ENCODE data around the gene ATF7.

Gene ATF7

GRCh38 chr12:53624458-53624857, 1.7 kb downstream of the ATF7 start:
- H3K27me3 ChIP-seq (ENCODE audit: insufficient read depth, poor library complexity, severe bottlenecking), result no peaks in the 10 kb centered on the region
- peak in 1 of 2 experiments; percentile 41 for DNase-seq (ENCODE audit: low read depth in 1 of 2, low spot score in 1 of 2)
- peak overlapping the region; percentile 84 for H3K4me3 ChIP-seq (replicated peaks; ENCODE audit: insufficient read depth, low read length)
- TF ChIP-seq SPI1 (IDR thresholded peaks at IDR 0.05; ENCODE audit: borderline replicate concordance, low read depth) (no peak), POLR2AphosphoS5 (IDR thresholded peaks at IDR 0.05; ENCODE audit: low read depth) (no peak), GABPA (IDR thresholded peaks at IDR 0.05; ENCODE audit: low read depth) (no peak), CTCF (IDR thresholded peaks at IDR 0.05; ENCODE audit: insufficient read depth, low read length) (no peak), REST (IDR thresholded peaks at IDR 0.05; ENCODE audit: insufficient replicate concordance, low read depth) (no peak)
- H3K27ac ChIP-seq (replicated peaks), result peak overlapping the region; percentile 98

GRCh38 chr12:53623548-53624385, 2.4 kb downstream of the ATF7 start:
- no peak for DNase-seq (ENCODE audit: low read depth in 1 of 2, low spot score in 1 of 2)
- H3K27ac ChIP-seq (replicated peaks), result peak overlapping the region; percentile 98
- peak overlapping the region; percentile 84 for H3K4me3 ChIP-seq (replicated peaks; ENCODE audit: insufficient read depth, low read length)
- no peak for TF ChIP-seq REST (IDR thresholded peaks at IDR 0.05; ENCODE audit: insufficient replicate concordance, low read depth)
- TF ChIP-seq GABPA (IDR thresholded peaks at IDR 0.05; ENCODE audit: low read depth), result no peak
- no peaks in the 10 kb centered on the region for H3K27me3 ChIP-seq (ENCODE audit: insufficient read depth, poor library complexity, severe bottlenecking)

- no peak for TF ChIP-seq SPI1 (IDR thresholded peaks at IDR 0.05; ENCODE audit: borderline replicate concordance, low read depth)
- TF ChIP-seq POLR2AphosphoS5 (IDR thresholded peaks at IDR 0.05; ENCODE audit: low read depth), result no peak
- TF ChIP-seq GABPA (IDR thresholded peaks at IDR 0.05; ENCODE audit: low read depth), result no peak
- TF ChIP-seq CTCF (IDR thresholded peaks at IDR 0.05; ENCODE audit: insufficient read depth, low read length), result no peak
- TF ChIP-seq REST (IDR thresholded peaks at IDR 0.05; ENCODE audit: insufficient replicate concordance, low read depth), result no peak
- Histone ChIP-seq H3K4me3 (replicated peaks; ENCODE audit: insufficient read depth, low read length) (no peak overlapping the region), H3K27me3 (ENCODE audit: insufficient read depth, poor library complexity, severe bottlenecking) (no peaks in the 10 kb centered on the region), H3K27ac (replicated peaks) (no peak overlapping the region)
- no peak for DNase-seq (ENCODE audit: low read depth in 1 of 2, low spot score in 1 of 2)
Measured at GRCh38 chr12:53622724-53623123, 3.5 kb downstream of the ATF7 start.

All from HL-60 (cell line).